Mesenchymal stem cell (in vitro differentiated cells and primary cell): ENCODE measurements around the gene TMEM74B.

Experiments
- DNase-seq: peaks from one replicate; pipeline ENCODE4 v3.0.0-alpha.2; 2013
- H2AFZ ChIP-seq: one replicate; pipeline ENCODE4 v1.6.1; 2013; ENCODE audit warnings: low read depth, mild to moderate bottlenecking, control low read depth, inconsistent platforms, low read length, moderate library complexity
- H2AK5ac ChIP-seq: 2 replicates; pipeline ENCODE4 v1.6.1; 2013; ENCODE audit warnings: low read length, moderate library complexity, mild to moderate bottlenecking, inconsistent platforms; ENCODE audit not compliant: severe bottlenecking
- H2BK120ac ChIP-seq: one replicate; pipeline ENCODE4 v1.6.1; 2013; ENCODE audit warnings: low read depth, mild to moderate bottlenecking, inconsistent platforms, low read length, moderate library complexity
- H2BK12ac ChIP-seq, 2 experiments: one replicate each; pipeline ENCODE4 v1.6.1; 2013; ENCODE audit warnings: inconsistent platforms in 2 of 2, low read length in 2 of 2, mild to moderate bottlenecking in 2 of 2, moderate library complexity in 2 of 2, control low read depth in 1 of 2
- H2BK15ac ChIP-seq: one replicate; pipeline ENCODE4 v1.6.1; 2013; ENCODE audit warnings: mild to moderate bottlenecking, low read depth, inconsistent platforms; ENCODE audit not compliant: poor library complexity, severe bottlenecking
- H2BK5ac ChIP-seq: 2 replicates; pipeline ENCODE4 v1.6.1; 2013; ENCODE audit warnings: low read depth, mild to moderate bottlenecking, low read length, control low read depth, inconsistent platforms; ENCODE audit not compliant: poor library complexity, severe bottlenecking
- H3K14ac ChIP-seq, 2 experiments: one replicate each; pipeline ENCODE4 v1.6.1; 2013; ENCODE audit warnings: inconsistent platforms in 2 of 2, low read length in 2 of 2, control low read depth in 1 of 2, mild to moderate bottlenecking in 1 of 2, moderate library complexity in 1 of 2
- H3K18ac ChIP-seq, 2 experiments: one replicate each; pipeline ENCODE4 v1.6.1; 2013; ENCODE audit warnings: inconsistent platforms in 2 of 2, low read length in 2 of 2, control low read depth in 1 of 2, low read depth in 1 of 2, mild to moderate bottlenecking in 1 of 2
- H3K23ac ChIP-seq, 2 experiments: one replicate each; pipeline ENCODE4 v1.6.1; 2013; ENCODE audit warnings: inconsistent platforms in 2 of 2, low read length in 2 of 2, mild to moderate bottlenecking in 2 of 2, moderate library complexity in 2 of 2, control low read depth in 1 of 2
- H3K27ac ChIP-seq: 2 replicates; pipeline ENCODE4 v1.5.1; 2013; ENCODE audit warnings: mild to moderate bottlenecking, moderate library complexity, low read length, control low read depth, inconsistent platforms; ENCODE audit not compliant: poor library complexity, severe bottlenecking
- H3K27me3 ChIP-seq, 2 experiments: 2 replicates each; pipeline versions ENCODE4 v1.6.1 to v1.7.0; 2013; ENCODE audit warnings: low read length in 2 of 2, mild to moderate bottlenecking in 2 of 2, moderate library complexity in 2 of 2, control low read depth in 1 of 2, inconsistent platforms in 1 of 2; ENCODE audit not compliant: control insufficient read depth in 1 of 2, insufficient read depth in 1 of 2
- H3K36me3 ChIP-seq, 2 experiments: 2 replicates each; pipeline versions ENCODE4 v1.6.1 to v1.7.0; 2013; ENCODE audit warnings: low read length in 2 of 2, control low read depth in 1 of 2, inconsistent platforms in 1 of 2, low read depth in 1 of 2, mild to moderate bottlenecking in 1 of 2; ENCODE audit not compliant: insufficient read depth in 2 of 2, control insufficient read depth in 1 of 2
- H3K4ac ChIP-seq, 2 experiments: one replicate each; pipeline ENCODE4 v1.6.1; 2013; ENCODE audit warnings: inconsistent platforms in 2 of 2, low read length in 2 of 2, mild to moderate bottlenecking in 2 of 2, moderate library complexity in 2 of 2, control low read depth in 1 of 2, low read depth in 1 of 2
- H3K4me1 ChIP-seq: 2 replicates; pipeline ENCODE4 v1.6.1; 2013; ENCODE audit warnings: low read depth, low read length, control low read depth; ENCODE audit not compliant: control insufficient read depth, insufficient read depth
- H3K4me2 ChIP-seq: 2 replicates; pipeline ENCODE4 v1.6.1; 2013; ENCODE audit warnings: low read length, mild to moderate bottlenecking, inconsistent platforms; ENCODE audit not compliant: poor library complexity, severe bottlenecking
- H3K4me3 ChIP-seq, 2 experiments: 2 replicates each; pipeline versions ENCODE4 v1.5.1 to v1.7.0; 2013; ENCODE audit warnings: low read length in 2 of 2, mild to moderate bottlenecking in 2 of 2, control low read depth in 1 of 2, low read depth in 1 of 2; ENCODE audit not compliant: insufficient read depth in 1 of 2
- H3K79me1 ChIP-seq: replicated peaks from 2 replicates; pipeline ENCODE4 v1.6.1; 2013; ENCODE audit warnings: mild to moderate bottlenecking, control low read depth, low read length, inconsistent platforms; ENCODE audit not compliant: poor library complexity, severe bottlenecking
- H3K9ac ChIP-seq: 2 replicates; pipeline ENCODE4 v1.7.0; 2013; ENCODE audit warnings: mild to moderate bottlenecking, low read length, moderate library complexity
- H3K9me3 ChIP-seq: 2 replicates; pipeline ENCODE4 v1.7.0; 2013; ENCODE audit warnings: mild to moderate bottlenecking, low read length; ENCODE audit not compliant: control insufficient read depth
- H4K8ac ChIP-seq: one replicate; pipeline ENCODE4 v1.6.1; 2013; ENCODE audit warnings: inconsistent platforms, mild to moderate bottlenecking, low read length, moderate library complexity
- H4K91ac ChIP-seq: one replicate; pipeline ENCODE4 v1.6.1; 2013; ENCODE audit warnings: mild to moderate bottlenecking, low read length, inconsistent platforms
- WGBS: methylation state at CpG from one replicate; pipeline ENCODE4 v1.1.7; 2013; ENCODE audit warnings: mixed read lengths; 5-methylcytosine and 5-hydroxymethylcytosine counted together

The TMEM74B gene

DNA sequence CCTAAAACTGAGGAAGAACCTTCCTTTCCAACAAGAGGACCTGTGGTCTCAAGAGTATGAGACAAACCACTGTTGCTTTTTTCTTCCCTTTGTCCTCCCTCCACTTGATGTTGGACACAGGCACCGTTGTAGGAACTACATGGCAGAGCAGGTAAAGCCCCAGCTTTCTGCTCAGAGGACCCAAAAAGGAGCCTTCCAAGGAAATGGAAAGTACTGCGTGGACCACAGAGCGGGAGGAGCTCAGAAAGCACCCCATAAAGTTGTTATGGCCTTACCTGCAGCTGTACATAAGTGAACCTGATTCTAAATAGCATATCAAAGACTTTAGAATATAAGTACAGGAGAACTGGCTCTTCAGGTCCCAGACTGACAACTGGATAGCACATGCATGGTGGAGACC, 29.4 kb downstream of the TMEM74B start:
- H4K91ac ChIP-seq: no peak overlapping the region
- H3K18ac ChIP-seq: no peak overlapping the region

DNA sequence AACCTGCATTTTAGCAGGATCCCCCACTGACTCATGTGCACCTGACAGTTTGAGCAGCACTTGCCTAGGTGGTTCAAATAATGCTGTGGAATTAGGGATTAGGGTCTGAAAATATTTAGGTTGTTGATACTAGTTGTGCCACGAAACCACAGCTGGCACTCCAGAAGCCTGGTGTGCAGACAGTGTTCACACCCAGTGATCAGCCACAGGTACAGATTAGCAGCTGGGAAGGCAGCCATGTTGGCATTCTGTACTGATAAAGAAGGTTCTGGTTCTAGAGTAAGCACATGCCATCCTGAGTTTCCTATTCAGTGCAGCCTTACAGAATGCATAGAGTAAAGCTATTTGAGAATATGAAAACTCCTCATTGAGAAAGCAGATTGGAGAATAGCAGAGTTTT, 30.1 kb downstream of the TMEM74B start:
- H3K23ac ChIP-seq: no peak overlapping the region
- WGBS: 97% methylated on average over 1 of the region's 1 CpG
- H3K18ac ChIP-seq: no peak overlapping the region
- no peak overlapping the region for H3K27ac ChIP-seq
- peaks cover 8 to 76% of the 10 kb centered on the region in 2 experiments for H3K36me3 ChIP-seq
- H3K4me1 ChIP-seq: no peaks in the 10 kb centered on the region
- H4K8ac ChIP-seq: no peak overlapping the region
- no peak overlapping the region for H2BK15ac ChIP-seq
- no peak overlapping the region for H2AFZ ChIP-seq
- H2AK5ac ChIP-seq: no peak overlapping the region
- no peak overlapping the region for H2BK5ac ChIP-seq
- no peak for DNase-seq
- H3K79me1 ChIP-seq: peaks cover 31% of the 10 kb centered on the region
- no peak overlapping the region for H3K4me3 ChIP-seq
- H4K91ac ChIP-seq: no peak overlapping the region
- H3K4ac ChIP-seq: no peak overlapping the region
- H3K4me2 ChIP-seq: no peak overlapping the region
- H2BK120ac ChIP-seq: no peak overlapping the region
- H2BK12ac ChIP-seq: no peak overlapping the region
- no peak overlapping the region for H3K9ac ChIP-seq
- H3K9me3 ChIP-seq: peaks cover 12% of the 10 kb centered on the region
- H3K14ac ChIP-seq: no peak overlapping the region
- no peaks in the 10 kb centered on the region for H3K27me3 ChIP-seq

More for the DNA sequence above, 29.4 kb downstream of the TMEM74B start:
- Histone ChIP-seq H3K14ac (no peak overlapping the region), H2BK5ac (no peak overlapping the region), H2AFZ (no peak overlapping the region), H3K23ac (no peak overlapping the region), H4K8ac (no peak overlapping the region), H2BK15ac (no peak overlapping the region), H3K36me3 (peaks cover 7 to 82% of the 10 kb centered on the region in 2 experiments), H3K4me3 (no peak overlapping the region), H3K9ac (no peak overlapping the region), H3K27ac (no peak overlapping the region), H3K4ac (no peak overlapping the region), H3K4me1 (no peaks in the 10 kb centered on the region), H2BK12ac (no peak overlapping the region), H3K4me2 (no peak overlapping the region), H2AK5ac (no peak overlapping the region), H3K27me3 (no peaks in the 10 kb centered on the region), H3K9me3 (peaks cover 12% of the 10 kb centered on the region), H2BK120ac (no peak overlapping the region), H3K79me1 (peaks cover 31% of the 10 kb centered on the region)
- no peak for DNase-seq
- WGBS: 100% methylated on average over 2 of the region's 3 CpGs

DNA sequence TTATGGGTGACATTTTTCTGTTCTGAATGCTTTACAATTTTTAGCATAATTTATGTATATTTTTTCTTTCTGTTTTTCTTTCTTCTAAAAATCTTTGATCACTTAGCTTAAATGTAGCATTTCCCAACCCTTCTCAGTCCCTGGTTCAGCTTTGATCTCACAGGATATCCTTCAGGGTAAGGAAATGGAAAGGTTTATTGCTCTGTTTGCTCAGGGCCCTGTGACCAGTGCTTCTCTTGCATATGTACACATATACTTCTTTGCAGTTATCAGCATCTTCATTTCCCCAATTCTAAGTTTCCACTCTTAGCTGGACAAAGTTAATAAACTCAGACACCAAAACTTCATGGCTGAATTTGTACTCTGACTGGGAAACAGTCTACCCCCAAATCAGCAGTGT, 30.6 kb downstream of the TMEM74B start:
- peaks cover 29% of the 10 kb centered on the region for H3K79me1 ChIP-seq

DNA sequence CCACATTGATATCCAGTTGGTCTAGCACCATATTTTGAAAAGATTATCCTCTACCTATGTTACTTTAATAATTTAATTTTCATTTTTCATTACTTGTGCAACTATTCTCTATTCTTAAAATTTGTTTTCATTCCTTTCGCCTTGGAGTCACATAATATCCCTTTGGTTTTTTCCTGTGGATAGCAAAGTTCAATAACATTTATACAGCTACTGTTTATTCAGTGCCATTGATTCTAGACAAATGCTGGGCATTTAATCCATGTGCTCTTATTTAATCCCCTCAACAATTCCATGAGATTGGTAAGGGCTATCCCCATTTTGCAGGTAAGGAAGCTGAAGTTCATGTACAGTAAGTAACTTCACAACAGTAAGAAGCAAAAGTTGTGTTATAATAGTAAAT, 33.8 kb downstream of the TMEM74B start:
- H3K4me1 ChIP-seq: peaks cover 2% of the 10 kb centered on the region
- H3K14ac ChIP-seq: no peak overlapping the region
- H2AFZ ChIP-seq: no peak overlapping the region
- H2BK120ac ChIP-seq: no peak overlapping the region
- H3K79me1 ChIP-seq: peaks cover 34% of the 10 kb centered on the region
- H4K91ac ChIP-seq: no peak overlapping the region
- H3K23ac ChIP-seq: no peak overlapping the region
- no peak overlapping the region for H2AK5ac ChIP-seq
- no peak overlapping the region for H3K4me3 ChIP-seq
- no peak overlapping the region for H2BK12ac ChIP-seq
- no peak overlapping the region for H2BK15ac ChIP-seq
- H3K36me3 ChIP-seq: peaks cover 21 to 78% of the 10 kb centered on the region in 2 experiments
- H3K27ac ChIP-seq: no peak overlapping the region
- H3K18ac ChIP-seq: no peak overlapping the region
- H3K9me3 ChIP-seq: peaks cover 6% of the 10 kb centered on the region
- H3K4me2 ChIP-seq: no peak overlapping the region
- WGBS: no CpG with 5 or more reads among the region's 1 CpG
- H3K9ac ChIP-seq: no peak overlapping the region
- no peak overlapping the region for H3K4ac ChIP-seq
- H4K8ac ChIP-seq: no peak overlapping the region
- DNase-seq: no peak
- no peaks in the 10 kb centered on the region for H3K27me3 ChIP-seq
- no peak overlapping the region for H2BK5ac ChIP-seq

More for the DNA sequence above, 30.6 kb downstream of the TMEM74B start:
- Histone ChIP-seq H3K27ac (no peak overlapping the region), H3K4me1 (no peaks in the 10 kb centered on the region), H2AFZ (no peak overlapping the region), H3K27me3 (no peaks in the 10 kb centered on the region), H3K9me3 (peaks cover 12% of the 10 kb centered on the region), H3K36me3 (peaks cover 10 to 71% of the 10 kb centered on the region in 2 experiments), H2BK120ac (no peak overlapping the region), H3K4me3 (no peak overlapping the region), H4K8ac (no peak overlapping the region), H2BK5ac (no peak overlapping the region), H3K4me2 (no peak overlapping the region), H3K9ac (no peak overlapping the region), H2BK12ac (no peak overlapping the region), H2BK15ac (no peak overlapping the region), H4K91ac (no peak overlapping the region), H3K4ac (no peak overlapping the region), H3K23ac (no peak overlapping the region), H2AK5ac (no peak overlapping the region), H3K14ac (no peak overlapping the region), H3K18ac (no peak overlapping the region)
- no peak for DNase-seq
